ENCODE results near the gene CPT1C.

The CPT1C gene

GRCh38 chr19:49690656-49691242 is at the start of gene CPT1C:
Gene CPT1C, plus strand, starts transcription at chr19:49691116. Its CDS starts 1,137 bp downstream, at chr19:49692253.
- peak in 3 of 4 experiments; percentile 34 to 55 (median 46) for DNase-seq (ENCODE audit: low read depth in 4 of 4, low spot score in 1 of 4)

GRCh38 chr19:49641688-49642491 is 49.0 kb upstream of the CPT1C start, which contains the start of gene SCAF1:
Gene SCAF1, plus strand, starts transcription at chr19:49642209. Its CDS starts 2,818 bp downstream, at chr19:49645027.
- peak; percentile 98 to 99 (median 98) for DNase-seq (ENCODE audit: low read depth in 4 of 4, low spot score in 1 of 4)

- no peak for DNase-seq (ENCODE audit: low read depth in 4 of 4, low spot score in 1 of 4)
Observed at GRCh38 chr19:49642492-49643035, 48.4 kb upstream of the CPT1C start.

- no peak for DNase-seq (ENCODE audit: low read depth in 4 of 4, low spot score in 1 of 4)
Observed at GRCh38 chr19:49643466-49643865, 47.5 kb upstream of the CPT1C start.

DNA sequence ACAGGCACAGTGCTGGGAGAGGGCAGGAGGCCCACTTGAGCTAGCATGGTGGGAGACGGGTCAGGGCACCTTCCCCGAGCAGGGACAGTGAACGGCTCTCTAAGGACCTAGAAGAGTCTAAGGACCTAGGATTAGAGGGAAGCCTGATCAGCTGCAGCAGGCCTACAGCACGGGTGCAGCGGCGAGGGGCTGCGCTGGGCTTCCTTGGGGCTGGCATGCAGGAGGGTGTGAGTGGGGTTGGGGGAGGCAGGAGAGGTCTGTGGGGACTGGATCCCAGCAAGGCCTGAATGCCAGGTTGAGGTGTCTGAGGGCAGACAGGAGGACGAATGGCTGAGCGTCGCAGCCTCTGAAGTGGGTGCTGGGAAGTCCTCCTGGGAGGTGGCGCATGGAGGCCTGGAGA is 45.3 kb upstream of the CPT1C start:
- no peak for DNase-seq (ENCODE audit: low read depth in 4 of 4, low spot score in 1 of 4)

GRCh38 chr19:49645995-49646394 is 44.9 kb upstream of the CPT1C start:
- no peak for DNase-seq (ENCODE audit: low read depth in 4 of 4, low spot score in 1 of 4)

DNA sequence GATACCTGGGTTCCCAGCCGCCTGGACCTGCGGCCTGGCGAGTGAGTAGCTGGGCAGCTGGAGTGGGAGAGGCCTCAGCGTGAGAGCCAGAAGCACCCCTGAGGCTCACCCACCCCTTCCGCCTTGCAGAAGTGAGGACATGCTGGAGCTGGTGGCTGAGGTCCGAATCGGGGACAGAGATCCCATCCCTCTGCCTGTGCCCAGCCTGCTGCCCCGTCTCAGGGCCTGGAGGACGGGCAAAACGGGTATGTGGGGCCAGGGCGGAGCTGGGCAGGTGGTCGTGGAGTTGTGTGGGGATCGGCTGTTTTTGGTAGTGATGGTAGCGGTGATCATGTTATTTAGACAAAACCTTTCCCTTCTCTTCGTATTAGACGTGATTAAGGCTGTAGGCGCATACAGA is 44.3 kb upstream of the CPT1C start:
- no peak for DNase-seq (ENCODE audit: low read depth in 4 of 4, low spot score in 1 of 4)

GRCh38 chr19:49651029-49651819 is 39.7 kb upstream of the CPT1C start:
- no peak for DNase-seq (ENCODE audit: low read depth in 4 of 4, low spot score in 1 of 4)

- no peak for DNase-seq (ENCODE audit: low read depth in 4 of 4, low spot score in 1 of 4)
Observed at GRCh38 chr19:49651820-49652550, 38.9 kb upstream of the CPT1C start.

GRCh38 chr19:49652551-49653465 is 38.1 kb upstream of the CPT1C start:
- DNase-seq (ENCODE audit: low read depth in 4 of 4, low spot score in 1 of 4), result no peak

- DNase-seq (ENCODE audit: low read depth in 4 of 4, low spot score in 1 of 4), result no peak
Observed at GRCh38 chr19:49653466-49653806, 37.5 kb upstream of the CPT1C start.

GRCh38 chr19:49654581-49654980 is 36.3 kb upstream of the CPT1C start:
- DNase-seq (ENCODE audit: low read depth in 4 of 4, low spot score in 1 of 4), result no peak

GRCh38 chr19:49655570-49656455 is 35.1 kb upstream of the CPT1C start:
- no peak for DNase-seq (ENCODE audit: low read depth in 4 of 4, low spot score in 1 of 4)

- DNase-seq (ENCODE audit: low read depth in 4 of 4, low spot score in 1 of 4), result no peak
Observed at GRCh38 chr19:49656456-49657109, 34.3 kb upstream of the CPT1C start.

- no peak for DNase-seq (ENCODE audit: low read depth in 4 of 4, low spot score in 1 of 4)
Observed at GRCh38 chr19:49657493-49658138, 33.3 kb upstream of the CPT1C start.

GRCh38 chr19:49658139-49658517 is 32.8 kb upstream of the CPT1C start:
- DNase-seq (ENCODE audit: low read depth in 4 of 4, low spot score in 1 of 4), result no peak

- no peak for DNase-seq (ENCODE audit: low read depth in 4 of 4, low spot score in 1 of 4)
Observed at GRCh38 chr19:49658566-49659442, 32.1 kb upstream of the CPT1C start.

All from stimulated activated CD4-positive, alpha-beta T cell treated with anti-CD3 and anti-CD28 coated beads, Interleukin-1b, Interleukin-23, amount 100 ng/mL, for 24 hours (primary cell).